ENCODE measurements around the gene SMIM20.

The SMIM20 gene

DNA sequence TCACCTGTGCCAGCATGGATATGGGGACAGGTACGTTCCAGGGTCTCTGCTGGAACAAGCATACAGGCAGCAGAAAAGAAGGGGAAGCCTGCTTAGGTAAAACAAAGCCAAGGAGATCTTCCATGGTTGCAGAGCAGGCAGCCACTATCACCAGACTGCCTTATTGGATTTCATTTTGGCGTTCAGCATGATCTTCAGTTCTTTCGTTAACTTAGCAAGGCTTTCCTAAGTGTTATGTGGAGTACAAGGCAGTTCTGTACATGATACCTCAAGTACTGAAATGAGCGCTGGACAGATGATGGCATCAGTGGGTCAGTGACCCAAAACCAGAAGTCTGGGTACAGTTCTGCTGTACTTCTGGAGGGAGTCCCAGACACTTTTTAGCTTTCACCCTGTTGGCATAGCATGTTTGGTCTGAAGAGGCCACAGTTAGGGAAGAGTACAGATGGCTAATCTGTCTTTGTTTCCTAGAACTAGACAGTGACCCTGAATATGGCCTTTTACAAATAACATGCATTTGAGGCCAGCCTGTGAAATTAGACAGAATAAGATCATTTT lies 8.9 kb downstream of the SMIM20 start:
- no peak overlapping the region for H3K4me3 ChIP-seq (ENCODE audit: low read depth in 1 of 2, low read length in 2 of 2)
- H4K20me1 ChIP-seq (ENCODE audit: insufficient read depth, low read length) = no peaks in the 10 kb centered on the region
- H3K27me3 ChIP-seq (ENCODE audit: insufficient read depth, low read length, poor library complexity) = no peaks in the 10 kb centered on the region
- TF ChIP-seq EZH2 (IDR thresholded peaks at IDR 0.05; ENCODE audit: borderline replicate concordance, low read depth, low read length, severe bottlenecking) = no peak
- TF ChIP-seq, protein P1, sequence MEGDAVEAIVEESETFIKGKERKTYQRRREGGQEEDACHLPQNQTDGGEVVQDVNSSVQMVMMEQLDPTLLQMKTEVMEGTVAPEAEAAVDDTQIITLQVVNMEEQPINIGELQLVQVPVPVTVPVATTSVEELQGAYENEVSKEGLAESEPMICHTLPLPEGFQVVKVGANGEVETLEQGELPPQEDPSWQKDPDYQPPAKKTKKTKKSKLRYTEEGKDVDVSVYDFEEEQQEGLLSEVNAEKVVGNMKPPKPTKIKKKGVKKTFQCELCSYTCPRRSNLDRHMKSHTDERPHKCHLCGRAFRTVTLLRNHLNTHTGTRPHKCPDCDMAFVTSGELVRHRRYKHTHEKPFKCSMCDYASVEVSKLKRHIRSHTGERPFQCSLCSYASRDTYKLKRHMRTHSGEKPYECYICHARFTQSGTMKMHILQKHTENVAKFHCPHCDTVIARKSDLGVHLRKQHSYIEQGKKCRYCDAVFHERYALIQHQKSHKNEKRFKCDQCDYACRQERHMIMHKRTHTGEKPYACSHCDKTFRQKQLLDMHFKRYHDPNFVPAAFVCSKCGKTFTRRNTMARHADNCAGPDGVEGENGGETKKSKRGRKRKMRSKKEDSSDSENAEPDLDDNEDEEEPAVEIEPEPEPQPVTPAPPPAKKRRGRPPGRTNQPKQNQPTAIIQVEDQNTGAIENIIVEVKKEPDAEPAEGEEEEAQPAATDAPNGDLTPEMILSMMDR (IDR thresholded peaks at IDR 0.05; ENCODE audit: borderline replicate concordance, extremely low read depth, low read length, poor library complexity, severe bottlenecking) = no peak
- no peaks in the 10 kb centered on the region for H3K9me3 ChIP-seq (ENCODE audit: insufficient read depth, low read length, severe bottlenecking)
- no peak overlapping the region for H3K4me2 ChIP-seq (ENCODE audit: insufficient read depth, low read length)
- H2AFZ ChIP-seq (ENCODE audit: low read depth, low read length) = no peak overlapping the region
- ATAC-seq (ENCODE audit: insufficient read depth, low read depth) = no peak
- no peak overlapping the region for H3K27ac ChIP-seq (ENCODE audit: low read length)
- no peak overlapping the region for H3K9ac ChIP-seq (ENCODE audit: low read depth, low read length)
- no peaks in the 10 kb centered on the region for H3K79me2 ChIP-seq (ENCODE audit: insufficient read depth, low read length)
- DNase-seq = no peak
- H3K36me3 ChIP-seq (ENCODE audit: insufficient read depth, low read length) = no peaks in the 10 kb centered on the region
- no peaks in the 10 kb centered on the region for H3K4me1 ChIP-seq (ENCODE audit: insufficient read depth, low read length)

DNA sequence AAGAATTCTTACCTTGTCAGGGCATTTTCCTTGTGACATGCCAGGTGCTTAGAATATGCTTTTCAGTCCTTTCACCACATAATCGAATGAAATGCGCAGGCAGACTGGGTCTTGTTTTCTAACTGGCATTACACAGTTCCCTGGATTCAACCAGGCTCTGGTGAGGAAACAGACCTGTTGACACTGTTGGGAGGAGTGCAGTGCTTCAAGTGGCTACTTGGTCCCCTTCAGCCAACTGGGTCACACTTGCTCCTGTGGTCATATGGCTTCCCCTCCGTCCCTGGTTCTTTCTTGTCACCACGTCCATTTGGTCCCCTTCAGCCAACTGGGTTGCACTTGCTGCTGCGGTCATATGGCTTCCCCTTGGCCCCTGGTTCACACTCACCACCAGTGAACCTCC lies 9.7 kb downstream of the SMIM20 start:
- H3K36me3 ChIP-seq (ENCODE audit: insufficient read depth, low read length) = no peaks in the 10 kb centered on the region
- no peak overlapping the region for H2AFZ ChIP-seq (ENCODE audit: low read depth, low read length)
- ATAC-seq (ENCODE audit: insufficient read depth, low read depth) = no peak
- no peaks in the 10 kb centered on the region for H4K20me1 ChIP-seq (ENCODE audit: insufficient read depth, low read length)
- no peaks in the 10 kb centered on the region for H3K79me2 ChIP-seq (ENCODE audit: insufficient read depth, low read length)
- DNase-seq = no peak
- no peak overlapping the region for H3K4me3 ChIP-seq (ENCODE audit: low read depth in 1 of 2, low read length in 2 of 2)
- no peaks in the 10 kb centered on the region for H3K9me3 ChIP-seq (ENCODE audit: insufficient read depth, low read length, severe bottlenecking)
- no peak overlapping the region for H3K4me2 ChIP-seq (ENCODE audit: insufficient read depth, low read length)
- no peak overlapping the region for H3K9ac ChIP-seq (ENCODE audit: low read depth, low read length)
- H3K27me3 ChIP-seq (ENCODE audit: insufficient read depth, low read length, poor library complexity) = no peaks in the 10 kb centered on the region
- no peak for TF ChIP-seq EZH2 (IDR thresholded peaks at IDR 0.05; ENCODE audit: borderline replicate concordance, low read depth, low read length, severe bottlenecking)
- TF ChIP-seq, protein P1 (IDR thresholded peaks at IDR 0.05; ENCODE audit: borderline replicate concordance, extremely low read depth, low read length, poor library complexity, severe bottlenecking) = no peak
- no peaks in the 10 kb centered on the region for H3K4me1 ChIP-seq (ENCODE audit: insufficient read depth, low read length)
- H3K27ac ChIP-seq (ENCODE audit: low read length) = no peak overlapping the region

DNA sequence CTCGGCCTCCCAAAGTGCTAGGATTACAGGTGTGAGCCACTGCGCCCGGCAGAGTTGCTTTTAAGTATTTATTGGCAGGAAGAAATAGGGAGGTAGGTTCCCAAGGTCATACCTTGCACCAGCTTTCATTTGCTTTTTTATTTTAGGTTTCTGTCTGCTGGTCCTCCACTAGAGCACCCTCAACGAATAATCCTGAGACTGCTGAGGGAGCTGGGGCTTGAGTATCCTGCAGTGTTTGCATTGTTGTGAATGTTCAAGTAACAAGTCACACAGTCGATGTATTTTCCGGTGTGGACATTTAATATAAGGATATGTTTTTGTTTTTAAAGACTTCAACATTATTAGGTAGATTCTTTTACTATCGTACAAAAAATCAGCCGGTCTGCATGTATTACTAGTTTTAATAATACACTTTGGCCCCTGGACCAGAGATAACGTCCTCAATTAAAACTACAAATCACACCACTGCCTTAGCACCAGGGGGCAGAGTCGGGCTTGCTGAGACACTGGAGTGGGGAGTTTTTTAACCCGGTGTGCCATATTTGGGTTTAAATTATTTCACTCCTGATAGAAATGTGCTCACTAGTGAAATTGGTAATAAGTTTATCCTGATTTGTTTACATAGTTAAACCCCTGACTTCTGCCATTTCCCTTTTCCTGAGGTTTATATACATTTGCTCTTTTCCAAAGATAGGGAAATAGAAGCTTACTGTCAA lies 11.6 kb downstream of the SMIM20 start:
- H3K4me3 ChIP-seq (ENCODE audit: low read depth in 1 of 2, low read length in 2 of 2) = no peak overlapping the region
- no peak overlapping the region for H2AFZ ChIP-seq (ENCODE audit: low read depth, low read length)
- no peak for TF ChIP-seq EZH2 (IDR thresholded peaks at IDR 0.05; ENCODE audit: borderline replicate concordance, low read depth, low read length, severe bottlenecking)
- TF ChIP-seq, protein P1 (IDR thresholded peaks at IDR 0.05; ENCODE audit: borderline replicate concordance, extremely low read depth, low read length, poor library complexity, severe bottlenecking) = peak; percentile 30
- no peaks in the 10 kb centered on the region for H4K20me1 ChIP-seq (ENCODE audit: insufficient read depth, low read length)
- no peak overlapping the region for H3K9ac ChIP-seq (ENCODE audit: low read depth, low read length)
- H3K9me3 ChIP-seq (ENCODE audit: insufficient read depth, low read length, severe bottlenecking) = no peaks in the 10 kb centered on the region
- no peaks in the 10 kb centered on the region for H3K27me3 ChIP-seq (ENCODE audit: insufficient read depth, low read length, poor library complexity)
- H3K79me2 ChIP-seq (ENCODE audit: insufficient read depth, low read length) = no peaks in the 10 kb centered on the region
- no peak for DNase-seq
- H3K4me2 ChIP-seq (ENCODE audit: insufficient read depth, low read length) = no peak overlapping the region
- H3K27ac ChIP-seq (ENCODE audit: low read length) = no peak overlapping the region
- no peaks in the 10 kb centered on the region for H3K36me3 ChIP-seq (ENCODE audit: insufficient read depth, low read length)
- no peaks in the 10 kb centered on the region for H3K4me1 ChIP-seq (ENCODE audit: insufficient read depth, low read length)
- ATAC-seq (ENCODE audit: insufficient read depth, low read depth) = no peak
